Measurements from ENCODE around the gene API5.

Gene API5

GRCh38 chr11:43278193-43278956 lies 33.4 kb upstream of the API5 start:
- H3K4me3 ChIP-seq (ENCODE audit: low read depth in 1 of 2, low read length in 1 of 2): no peak overlapping the region
- no peak for TF ChIP-seq CTCF (IDR thresholded peaks at IDR 0.05)

GRCh38 chr11:43282607-43283440 lies 29.0 kb upstream of the API5 start:
- H3K4me3 ChIP-seq (ENCODE audit: low read depth in 1 of 2, low read length in 1 of 2): no peak overlapping the region

More at GRCh38 chr11:43278193-43278956, 33.4 kb upstream of the API5 start:
- no peaks in the 10 kb centered on the region for H3K36me3 ChIP-seq
- H3K4me1 ChIP-seq (ENCODE audit: control insufficient read depth in 1 of 2, insufficient read depth in 1 of 2, low read depth in 1 of 2, low read length in 1 of 2): no peaks in the 10 kb centered on the region
- peaks cover 21% of the 10 kb centered on the region for H3K27me3 ChIP-seq
- H3K9me3 ChIP-seq: no peaks in the 10 kb centered on the region
- no peak overlapping the region for H3K27ac ChIP-seq

GRCh38 chr11:43285826-43286225 lies 26.0 kb upstream of the API5 start:
- Histone ChIP-seq H3K4me3 (ENCODE audit: low read depth in 1 of 2, low read length in 1 of 2) (no peak overlapping the region), H3K27ac (no peak overlapping the region), H3K9me3 (no peaks in the 10 kb centered on the region), H3K4me1 (ENCODE audit: control insufficient read depth in 1 of 2, insufficient read depth in 1 of 2, low read depth in 1 of 2, low read length in 1 of 2) (no peaks in the 10 kb centered on the region), H3K27me3 (peaks cover 23% of the 10 kb centered on the region), H3K36me3 (no peaks in the 10 kb centered on the region)
- TF ChIP-seq CTCF (IDR thresholded peaks at IDR 0.05): no peak

More at GRCh38 chr11:43282607-43283440, 29.0 kb upstream of the API5 start:
- Histone ChIP-seq H3K36me3 (no peaks in the 10 kb centered on the region), H3K9me3 (no peaks in the 10 kb centered on the region), H3K4me1 (ENCODE audit: control insufficient read depth in 1 of 2, insufficient read depth in 1 of 2, low read depth in 1 of 2, low read length in 1 of 2) (no peaks in the 10 kb centered on the region), H3K27me3 (peaks cover 26% of the 10 kb centered on the region), H3K27ac (no peak overlapping the region)
- peak; percentile 54 for TF ChIP-seq CTCF (IDR thresholded peaks at IDR 0.05)

GRCh38 chr11:43289368-43289767 lies 22.4 kb upstream of the API5 start:
- Histone ChIP-seq H3K27me3 (peaks cover 3% of the 10 kb centered on the region), H3K27ac (no peak overlapping the region), H3K4me1 (ENCODE audit: control insufficient read depth in 1 of 2, insufficient read depth in 1 of 2, low read depth in 1 of 2, low read length in 1 of 2) (no peaks in the 10 kb centered on the region), H3K36me3 (no peaks in the 10 kb centered on the region), H3K9me3 (no peaks in the 10 kb centered on the region), H3K4me3 (ENCODE audit: low read depth in 1 of 2, low read length in 1 of 2) (no peak overlapping the region)
- no peak for TF ChIP-seq CTCF (IDR thresholded peaks at IDR 0.05)

GRCh38 chr11:43298397-43298796 lies 13.4 kb upstream of the API5 start:
- no peaks in the 10 kb centered on the region for H3K9me3 ChIP-seq
- no peak for TF ChIP-seq CTCF (IDR thresholded peaks at IDR 0.05)
- no peaks in the 10 kb centered on the region for H3K36me3 ChIP-seq
- H3K4me1 ChIP-seq (ENCODE audit: control insufficient read depth in 1 of 2, insufficient read depth in 1 of 2, low read depth in 1 of 2, low read length in 1 of 2): no peaks in the 10 kb centered on the region
- H3K27me3 ChIP-seq: peaks cover 28% of the 10 kb centered on the region
- H3K4me3 ChIP-seq (ENCODE audit: low read depth in 1 of 2, low read length in 1 of 2): no peak overlapping the region
- H3K27ac ChIP-seq: no peak overlapping the region
